ENCODE data around the gene PTPRM.
A peak's percentile ranks its signal among the peaks of the same experiment; 100 is the strongest.

The PTPRM gene

GRCh38 chr18:7566567-7567473 is at the start of gene PTPRM:
PTPRM (plus strand) TSS chr18:7567316; CDS start chr18:7567819, 503 bp downstream.
- TF ChIP-seq, protein P1, sequence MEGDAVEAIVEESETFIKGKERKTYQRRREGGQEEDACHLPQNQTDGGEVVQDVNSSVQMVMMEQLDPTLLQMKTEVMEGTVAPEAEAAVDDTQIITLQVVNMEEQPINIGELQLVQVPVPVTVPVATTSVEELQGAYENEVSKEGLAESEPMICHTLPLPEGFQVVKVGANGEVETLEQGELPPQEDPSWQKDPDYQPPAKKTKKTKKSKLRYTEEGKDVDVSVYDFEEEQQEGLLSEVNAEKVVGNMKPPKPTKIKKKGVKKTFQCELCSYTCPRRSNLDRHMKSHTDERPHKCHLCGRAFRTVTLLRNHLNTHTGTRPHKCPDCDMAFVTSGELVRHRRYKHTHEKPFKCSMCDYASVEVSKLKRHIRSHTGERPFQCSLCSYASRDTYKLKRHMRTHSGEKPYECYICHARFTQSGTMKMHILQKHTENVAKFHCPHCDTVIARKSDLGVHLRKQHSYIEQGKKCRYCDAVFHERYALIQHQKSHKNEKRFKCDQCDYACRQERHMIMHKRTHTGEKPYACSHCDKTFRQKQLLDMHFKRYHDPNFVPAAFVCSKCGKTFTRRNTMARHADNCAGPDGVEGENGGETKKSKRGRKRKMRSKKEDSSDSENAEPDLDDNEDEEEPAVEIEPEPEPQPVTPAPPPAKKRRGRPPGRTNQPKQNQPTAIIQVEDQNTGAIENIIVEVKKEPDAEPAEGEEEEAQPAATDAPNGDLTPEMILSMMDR (conservative IDR thresholded peaks at IDR 0.05; ENCODE audit: low read depth, low read length) = no peak
- H3K9ac ChIP-seq = peak within 1 kb of the TSS; percentile 78
- H3K27ac ChIP-seq = peak within 1 kb of the TSS; percentile 62
- H2AFZ ChIP-seq (ENCODE audit: low read depth) = peak within 1 kb of the TSS; percentile 79
- no peak within 1 kb of the TSS for H3K4me3 ChIP-seq (IDR thresholded peaks at IDR 0.05; ENCODE audit: insufficient read depth, low read depth, low read length)
- no peaks in the 10 kb centered on the region for H3K27me3 ChIP-seq (ENCODE audit: insufficient read depth, low read depth)
- H3K4me2 ChIP-seq = peak within 1 kb of the TSS; percentile 48
- H3K79me2 ChIP-seq (ENCODE audit: insufficient read depth, low read depth) = peaks cover 37% of the 10 kb centered on the region
- no peaks in the 10 kb centered on the region for H4K20me1 ChIP-seq (ENCODE audit: insufficient read depth)
- no peaks in the 10 kb centered on the region for H3K36me3 ChIP-seq (ENCODE audit: insufficient read depth)
- H3K4me1 ChIP-seq (ENCODE audit: low read depth, poor library complexity, severe bottlenecking) = peaks cover 38% of the 10 kb centered on the region

GRCh38 chr18:7517852-7518251 is 49.3 kb upstream of the PTPRM start:
- H3K27me3 ChIP-seq (ENCODE audit: insufficient read depth, low read depth) = no peaks in the 10 kb centered on the region
- H3K4me2 ChIP-seq = no peak overlapping the region
- H3K36me3 ChIP-seq (ENCODE audit: insufficient read depth) = no peaks in the 10 kb centered on the region
- no peak overlapping the region for H3K9ac ChIP-seq
- no peaks in the 10 kb centered on the region for H3K79me2 ChIP-seq (ENCODE audit: insufficient read depth, low read depth)
- no peak overlapping the region for H2AFZ ChIP-seq (ENCODE audit: low read depth)
- H3K4me3 ChIP-seq (IDR thresholded peaks at IDR 0.05; ENCODE audit: insufficient read depth, low read depth, low read length) = no peak overlapping the region
- H4K20me1 ChIP-seq (ENCODE audit: insufficient read depth) = no peaks in the 10 kb centered on the region
- TF ChIP-seq, protein P1 (conservative IDR thresholded peaks at IDR 0.05; ENCODE audit: low read depth, low read length) = no peak
- H3K4me1 ChIP-seq (ENCODE audit: low read depth, poor library complexity, severe bottlenecking) = no peaks in the 10 kb centered on the region
- H3K27ac ChIP-seq = no peak overlapping the region

DNA sequence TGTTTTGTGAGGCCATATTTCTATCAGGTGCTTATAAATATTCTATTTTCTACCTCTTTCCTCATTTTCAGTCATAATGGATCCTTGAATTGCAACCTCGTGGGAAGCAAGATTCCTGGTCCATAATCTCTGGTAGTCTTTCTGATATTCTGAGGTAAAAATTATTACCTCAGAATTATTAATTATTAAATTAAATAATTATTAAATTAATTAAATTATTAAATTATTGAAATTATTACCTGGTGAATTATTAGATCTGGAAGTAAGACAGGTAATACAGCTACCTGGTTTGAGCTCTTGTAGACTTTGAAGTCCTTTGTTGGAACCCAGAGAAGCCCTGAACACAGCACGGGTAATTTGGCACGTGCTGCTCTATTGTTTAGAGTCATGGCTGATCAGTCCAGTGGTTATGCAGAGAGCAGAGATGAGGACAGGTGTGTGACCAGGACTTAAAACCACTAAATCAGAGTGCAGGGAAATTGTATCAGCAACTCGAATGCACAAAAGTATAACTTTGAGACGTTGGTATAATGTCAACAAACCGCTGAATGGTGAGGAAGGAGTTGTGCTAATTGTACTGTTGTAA is 46.8 kb upstream of the PTPRM start:
- no peak overlapping the region for H2AFZ ChIP-seq (ENCODE audit: low read depth)
- no peaks in the 10 kb centered on the region for H3K36me3 ChIP-seq (ENCODE audit: insufficient read depth)
- no peaks in the 10 kb centered on the region for H3K79me2 ChIP-seq (ENCODE audit: insufficient read depth, low read depth)
- H4K20me1 ChIP-seq (ENCODE audit: insufficient read depth) = no peaks in the 10 kb centered on the region
- no peak overlapping the region for H3K27ac ChIP-seq
- no peak overlapping the region for H3K9ac ChIP-seq
- no peak overlapping the region for H3K4me3 ChIP-seq (IDR thresholded peaks at IDR 0.05; ENCODE audit: insufficient read depth, low read depth, low read length)
- H3K4me1 ChIP-seq (ENCODE audit: low read depth, poor library complexity, severe bottlenecking) = no peaks in the 10 kb centered on the region
- no peaks in the 10 kb centered on the region for H3K27me3 ChIP-seq (ENCODE audit: insufficient read depth, low read depth)
- TF ChIP-seq, protein P1 (conservative IDR thresholded peaks at IDR 0.05; ENCODE audit: low read depth, low read length) = no peak
- no peak overlapping the region for H3K4me2 ChIP-seq

DNA sequence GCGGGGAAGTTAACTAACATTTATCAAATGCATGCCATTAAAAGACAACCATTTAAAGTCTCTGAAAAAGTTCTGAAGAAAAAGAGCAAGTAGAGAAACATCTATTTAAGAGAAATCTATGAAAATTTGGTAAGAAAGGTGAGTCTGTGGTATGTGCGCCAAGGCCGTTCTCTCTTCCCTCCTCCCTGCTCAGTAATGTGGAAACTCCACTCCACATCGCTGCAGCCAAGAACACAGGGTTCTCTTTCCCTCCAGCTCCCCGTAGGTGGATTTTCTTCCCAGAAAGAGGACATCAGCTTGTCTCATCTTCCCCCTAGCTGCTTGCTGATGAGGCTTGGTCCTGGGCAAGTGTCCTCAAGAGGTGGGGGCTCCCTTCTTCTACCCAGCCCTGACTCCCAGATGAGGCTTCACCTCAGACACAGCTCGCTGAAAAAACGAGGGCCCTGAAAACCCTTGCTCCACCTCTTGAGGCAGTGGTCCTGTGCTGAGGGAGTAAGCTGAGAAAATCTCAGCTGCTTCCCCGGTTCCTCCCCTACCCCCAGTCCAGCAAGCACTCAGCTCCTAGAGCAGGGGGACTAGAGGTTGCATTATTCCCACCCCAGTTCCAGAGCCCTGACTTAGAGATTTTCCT is 45.8 kb upstream of the PTPRM start:
- H4K20me1 ChIP-seq (ENCODE audit: insufficient read depth) = no peaks in the 10 kb centered on the region
- H2AFZ ChIP-seq (ENCODE audit: low read depth) = no peak overlapping the region
- TF ChIP-seq, protein P1 (conservative IDR thresholded peaks at IDR 0.05; ENCODE audit: low read depth, low read length) = no peak
- no peak overlapping the region for H3K4me2 ChIP-seq
- no peaks in the 10 kb centered on the region for H3K79me2 ChIP-seq (ENCODE audit: insufficient read depth, low read depth)
- no peak overlapping the region for H3K9ac ChIP-seq
- no peaks in the 10 kb centered on the region for H3K4me1 ChIP-seq (ENCODE audit: low read depth, poor library complexity, severe bottlenecking)
- H3K27ac ChIP-seq = no peak overlapping the region
- H3K36me3 ChIP-seq (ENCODE audit: insufficient read depth) = no peaks in the 10 kb centered on the region
- H3K4me3 ChIP-seq (IDR thresholded peaks at IDR 0.05; ENCODE audit: insufficient read depth, low read depth, low read length) = no peak overlapping the region
- H3K27me3 ChIP-seq (ENCODE audit: insufficient read depth, low read depth) = no peaks in the 10 kb centered on the region

All from KMS-11 (cell line).